Stimulated activated CD8-positive, alpha-beta memory T cell treated with anti-CD3 and anti-CD28 coated beads, Interleukin-12 subunit alpha, Interleukin-12 subunit beta, amount 100 ng/mL, for 1 hour (primary cell): ENCODE measurements around the gene PKMYT1.
"Not testable (repeated sequence)": the region's sequence is repeated elsewhere in the genome, so short reads cannot be mapped to it uniquely, and the experiment has no call there.

Experiments
- DNase-seq: peaks from one replicate; pipeline ENCODE4 v3.0.0-alpha.2; 2020; ENCODE audit warnings: low read depth

Gene PKMYT1

GRCh38 chr16:2931231-2931914, 48.9 kb downstream of the PKMYT1 start:
- not testable (repeated sequence) for DNase-seq

- DNase-seq, result no peak
Measured at GRCh38 chr16:2930236-2930635, 50.0 kb downstream of the PKMYT1 start.

- DNase-seq, result no peak
Measured at GRCh38 chr16:2929693-2930092, 50.6 kb downstream of the PKMYT1 start.

GRCh38 chr16:2928796-2929195, 51.5 kb downstream of the PKMYT1 start:
- no peak for DNase-seq

GRCh38 chr16:2928151-2928550, 52.1 kb downstream of the PKMYT1 start:
- not testable (repeated sequence) for DNase-seq

GRCh38 chr16:2927010-2927646, 53.1 kb downstream of the PKMYT1 start:
- DNase-seq, result peak; percentile 74

- DNase-seq, result no peak
Measured at GRCh38 chr16:2926650-2926999, 53.6 kb downstream of the PKMYT1 start.

GRCh38 chr16:2925951-2926649, 54.1 kb downstream of the PKMYT1 start:
- no peak for DNase-seq

- no peak for DNase-seq
Measured at GRCh38 chr16:2924901-2925755, 55.1 kb downstream of the PKMYT1 start.

- DNase-seq, result no peak
Measured at GRCh38 chr16:2923481-2923880, 56.8 kb downstream of the PKMYT1 start.
